ENCODE data around the gene LTB4R2.

Gene LTB4R2

DNA sequence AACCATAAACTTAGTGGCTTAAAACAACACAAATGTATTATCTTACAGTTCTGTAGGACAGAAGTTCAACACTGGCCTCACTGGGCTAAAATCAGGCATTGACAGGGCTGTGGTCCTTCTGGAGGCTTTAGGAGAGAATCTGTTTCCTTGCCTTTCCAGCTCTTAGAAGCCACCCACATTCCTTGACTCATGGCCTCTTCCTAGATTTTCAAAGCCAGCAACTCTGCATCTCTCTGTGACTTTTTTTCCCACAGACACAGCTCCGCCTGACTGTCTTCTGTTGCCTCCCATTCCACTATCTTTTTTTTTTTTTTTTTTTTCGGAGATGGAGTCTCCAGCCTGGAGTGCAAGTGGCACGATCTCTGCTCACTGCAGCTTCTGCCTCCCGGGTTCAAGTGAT, 46.3 kb downstream of the LTB4R2 start:
- Histone ChIP-seq H3K9me3 (ENCODE audit: insufficient read depth, low read length) (no peaks in the 10 kb centered on the region), H3K4me2 (ENCODE audit: low read length) (no peak overlapping the region), H4K20me1 (ENCODE audit: insufficient read depth, low read length) (no peaks in the 10 kb centered on the region), H3K9ac (ENCODE audit: low read length) (no peak overlapping the region), H3K79me2 (ENCODE audit: low read length) (no peaks in the 10 kb centered on the region), H3K27ac (ENCODE audit: low read length) (no peak overlapping the region), H3K27me3 (ENCODE audit: low read depth, low read length) (peaks cover 24% of the 10 kb centered on the region), H3K4me3 (ENCODE audit: low read length) (no peak overlapping the region), H3K4me1 (ENCODE audit: low read length) (peaks cover 1% of the 10 kb centered on the region; the same call in 1 of the 2 replicates), H2AFZ (ENCODE audit: low read depth, low read length) (no peak overlapping the region), H3K36me3 (replicated peaks; ENCODE audit: low read depth, low read length) (no peaks in the 10 kb centered on the region)
- TF ChIP-seq CTCF (IDR thresholded peaks at IDR 0.05; ENCODE audit: low read depth, low read length) (no peak), EZH2phosphoT487 (IDR thresholded peaks at IDR 0.05; ENCODE audit: low read depth) (no peak)

GRCh38 chr14:24360281-24360680, 50.3 kb downstream of the LTB4R2 start:
- Histone ChIP-seq H3K27ac (ENCODE audit: low read length) (no peak overlapping the region), H3K79me2 (ENCODE audit: low read length) (no peaks in the 10 kb centered on the region), H3K36me3 (replicated peaks; ENCODE audit: low read depth, low read length) (no peaks in the 10 kb centered on the region), H3K4me3 (ENCODE audit: low read length) (no peak overlapping the region), H3K27me3 (ENCODE audit: low read depth, low read length) (peaks cover 6% of the 10 kb centered on the region; the same call in 1 of the 2 replicates), H3K4me2 (ENCODE audit: low read length) (no peak overlapping the region), H3K9ac (ENCODE audit: low read length) (no peak overlapping the region), H2AFZ (ENCODE audit: low read depth, low read length) (no peak overlapping the region), H4K20me1 (ENCODE audit: insufficient read depth, low read length) (no peaks in the 10 kb centered on the region), H3K9me3 (ENCODE audit: insufficient read depth, low read length) (no peaks in the 10 kb centered on the region), H3K4me1 (ENCODE audit: low read length) (peaks cover 9% of the 10 kb centered on the region)
- TF ChIP-seq EZH2phosphoT487 (IDR thresholded peaks at IDR 0.05; ENCODE audit: low read depth) (no peak), CTCF (IDR thresholded peaks at IDR 0.05; ENCODE audit: low read depth, low read length) (no peak)

DNA sequence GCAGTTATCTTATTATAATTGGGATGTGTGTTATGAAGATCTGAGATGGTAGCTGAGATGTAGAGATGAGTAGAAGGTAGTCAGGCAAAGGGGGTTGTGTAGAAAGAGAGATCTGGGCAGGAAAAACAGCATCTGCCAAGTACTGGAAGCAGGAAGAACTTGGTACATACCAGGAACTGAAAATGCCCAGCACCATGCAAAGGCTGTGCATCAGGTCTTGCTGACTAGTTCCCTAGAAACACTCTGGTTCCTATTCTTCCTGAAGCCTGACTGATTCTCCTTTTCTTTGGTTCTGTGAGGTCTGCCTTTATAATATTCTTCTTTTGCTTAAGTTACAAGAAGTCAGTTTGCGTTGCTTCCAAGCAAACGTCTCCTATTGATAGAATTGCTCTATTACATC, 51.4 kb downstream of the LTB4R2 start:
- Histone ChIP-seq H3K4me2 (ENCODE audit: low read length) (no peak overlapping the region), H3K27me3 (ENCODE audit: low read depth, low read length) (peaks cover 6% of the 10 kb centered on the region; the same call in 1 of the 2 replicates), H4K20me1 (ENCODE audit: insufficient read depth, low read length) (no peaks in the 10 kb centered on the region), H3K27ac (ENCODE audit: low read length) (no peak overlapping the region), H2AFZ (ENCODE audit: low read depth, low read length) (no peak overlapping the region), H3K4me3 (ENCODE audit: low read length) (no peak overlapping the region), H3K36me3 (replicated peaks; ENCODE audit: low read depth, low read length) (no peaks in the 10 kb centered on the region), H3K9me3 (ENCODE audit: insufficient read depth, low read length) (no peaks in the 10 kb centered on the region), H3K4me1 (ENCODE audit: low read length) (peaks cover 14% of the 10 kb centered on the region), H3K9ac (ENCODE audit: low read length) (no peak overlapping the region), H3K79me2 (ENCODE audit: low read length) (no peaks in the 10 kb centered on the region)
- TF ChIP-seq CTCF (IDR thresholded peaks at IDR 0.05; ENCODE audit: low read depth, low read length) = no peak
- no peak for TF ChIP-seq EZH2phosphoT487 (IDR thresholded peaks at IDR 0.05; ENCODE audit: low read depth)
